K562 (cell line): ENCODE results near the gene KRTAP6-2. TPM values are rescaled to one million over a fixed set of nuclear protein-coding genes. Genes with fewer than 3 reads are reported as not detected.

Source experiments
- ATAC-seq: fragments of 200-7000 bp; cut with Tn5 transposase; 3 replicates; pipeline ENCODE4 v1.9.1; 2020; ENCODE audit warnings: moderate library complexity
- BruUV-seq: library from RNA; stranded (reverse); fragments of 400-500 nt; replicated peaks from 2 replicates; lab custom pipeline; 2021; lab: Mats Ljungman, UMichigan
- CTCF ChIA-PET: fragments of 300-600 bp; formaldehyde crosslinking; extraction: SDS; loops from one replicate; lab custom pipeline; 2021; ENCODE audit warnings: low intra/inter-chr PET ratio; lab: Yijun Ruan, JAX
- POLR2A ChIA-PET: fragments of 300-600, 350-650 bp; sonication (Branson Sonifier 250); formaldehyde crosslinking; extraction: SDS; loops from one replicate; lab custom pipeline; 2021; ENCODE audit warnings: antibody characterized with exemption, inconsistent platforms; lab: Yijun Ruan, JAX
- DNase-seq, 4 experiments: peaks; one replicate each; pipeline versions ENCODE4 v3.0.0 to v3.0.0-alpha.2; 2011 to 2018; ENCODE audit warnings: low spot score in 3 of 4, mixed read lengths in 3 of 4; ENCODE audit errors: extremely low read depth in 1 of 4
- FAIRE-seq: peaks from 2 replicates; lab custom pipeline; 2011; peaks lifted over from hg19 to GRCh38; lab: Jason Lieb, UNC
- H2AFZ ChIP-seq: 2 replicates; pipeline ENCODE4 v1.6.0; 2011; ENCODE audit warnings: low read depth, low read length, control low read depth, inconsistent platforms
- H3K27ac ChIP-seq: fragments of 200-600 bp; 3 replicates; pipeline ENCODE4 v1.8.0; 2011; ENCODE audit warnings: low read depth, mild to moderate bottlenecking, control low read depth, inconsistent platforms, low read length, moderate library complexity, mixed read lengths; ENCODE audit errors: extremely low read depth
- H3K27me3 ChIP-seq, 2 experiments: fragments of 300-600 bp in 1 of 2; 2 replicates in 1 of 2; 3 replicates in 1 of 2; pipeline versions ENCODE4 v1.6.0 to v1.8.0; 2011; ENCODE audit warnings: inconsistent platforms in 2 of 2, low read length in 2 of 2, mild to moderate bottlenecking in 1 of 2, mixed read lengths in 1 of 2, moderate library complexity in 1 of 2; ENCODE audit not compliant: control insufficient read depth in 2 of 2, insufficient read depth in 2 of 2
- H3K36me3 ChIP-seq: fragments of 300-600 bp; 3 replicates; pipeline ENCODE4 v1.8.0; 2011; ENCODE audit warnings: mild to moderate bottlenecking, low read length, inconsistent platforms; ENCODE audit not compliant: control insufficient read depth, insufficient read depth
- H3K4me1 ChIP-seq, 2 experiments: fragments of 200-600 bp in 1 of 2; replicated peaks in 1 of 2; 2 replicates in 1 of 2; 3 replicates in 1 of 2; pipeline versions ENCODE4 v1.5.1 to v1.8.0; 2011; ENCODE audit warnings: inconsistent platforms in 2 of 2, low read length in 2 of 2, mild to moderate bottlenecking in 1 of 2, mixed read lengths in 1 of 2, moderate library complexity in 1 of 2; ENCODE audit not compliant: control insufficient read depth in 2 of 2, insufficient read depth in 2 of 2
- H3K4me2 ChIP-seq: 2 replicates; pipeline ENCODE4 v1.6.1; 2011; ENCODE audit warnings: low read length, control low read depth, inconsistent platforms, mixed read lengths; ENCODE audit not compliant: insufficient read depth
- H3K4me3 ChIP-seq: fragments of 200-600 bp; sonication (generic), shearing (Covaris generic); 2 replicates; pipeline ENCODE4 v1.5.1; 2016; ENCODE audit warnings: control low read depth, inconsistent platforms
- H3K79me2 ChIP-seq: fragments of 200-600 bp; 3 replicates; pipeline ENCODE4 v1.8.0; 2011; ENCODE audit warnings: low read length, inconsistent platforms; ENCODE audit not compliant: control insufficient read depth, insufficient read depth
- H3K9ac ChIP-seq, 2 experiments: 2 replicates each; pipeline versions ENCODE4 v1.6.0 to v1.6.1; 2011; ENCODE audit warnings: low read depth in 2 of 2, low read length in 2 of 2, control low read depth in 1 of 2, inconsistent platforms in 1 of 2, mild to moderate bottlenecking in 1 of 2, mixed read lengths in 1 of 2; ENCODE audit not compliant: insufficient read depth in 1 of 2
- H3K9me1 ChIP-seq: one replicate; pipeline ENCODE4 v1.6.0; 2011; ENCODE audit warnings: inconsistent platforms, mild to moderate bottlenecking, low read length, moderate library complexity; ENCODE audit not compliant: control insufficient read depth, insufficient read depth
- H3K9me3 ChIP-seq: replicated peaks from 2 replicates; pipeline ENCODE4 v1.5.1; 2011; ENCODE audit warnings: low read depth, low read length, inconsistent platforms; ENCODE audit not compliant: control insufficient read depth, insufficient read depth
- H4K20me1 ChIP-seq: replicated peaks from 2 replicates; pipeline ENCODE4 v1.6.1; 2011; ENCODE audit warnings: low read length, inconsistent platforms, mixed read lengths; ENCODE audit not compliant: control insufficient read depth, insufficient read depth
- CSDE1 ChIP-seq, 2 experiments: fragments of 450-650 bp; IDR thresholded peaks; 2 replicates each; pipeline ENCODE4 v1.6.1; 2016; ENCODE audit warnings: mild to moderate bottlenecking in 1 of 2
- JUNB ChIP-seq: fragments of 450-650 bp; formaldehyde crosslinking; conservative IDR thresholded peaks from 2 replicates; pipeline ENCODE4 v1.4.0; 2020; ENCODE audit warnings: mild to moderate bottlenecking
- MAFG ChIP-seq: fragments of 450-650 bp; conservative IDR thresholded peaks from 2 replicates; pipeline ENCODE4 v1.6.1; 2016; ENCODE audit warnings: missing genetic modification characterization, missing compliant biosample characterization
- NR1H2 ChIP-seq: sonication (generic); formaldehyde crosslinking; IDR thresholded peaks from 2 replicates; pipeline ENCODE4 v1.4.0; 2020; ENCODE audit warnings: mild to moderate bottlenecking, missing genetic modification reagents
- RBFOX2 ChIP-seq: fragments of 200-400 bp; formaldehyde crosslinking; IDR thresholded peaks from 2 replicates; pipeline ENCODE4 v1.6.1; 2017; ENCODE audit warnings: low read depth, mild to moderate bottlenecking, low read length, moderate library complexity
- RBM39 ChIP-seq: fragments of 200-400 bp; formaldehyde crosslinking; optimal IDR thresholded peaks from 2 replicates; pipeline ENCODE3; 2018; ENCODE audit warnings: low read depth, low read length
- TAF15 ChIP-seq: fragments of 200-400 bp; formaldehyde crosslinking; IDR thresholded peaks from 2 replicates; pipeline ENCODE4 v1.6.1; 2017; ENCODE audit warnings: mild to moderate bottlenecking, low read depth, low read length, moderate library complexity
- ZNF146 ChIP-seq: IDR thresholded peaks from one replicate; pipeline ENCODE4 v1.6.1; 2018; ENCODE audit warnings: missing compliant biosample characterization; ENCODE audit not compliant: unreplicated experiment
- ZNF316 ChIP-seq: fragments of 450-650 bp; IDR thresholded peaks from 2 replicates; pipeline ENCODE4 v1.6.1; 2016
- ZNF436 ChIP-seq: fragments of 250-450, 450-650 bp; sonication (Bioruptor Pico); formaldehyde crosslinking; IDR thresholded peaks from 2 replicates; pipeline ENCODE4 v1.7.0; 2020; ENCODE audit warnings: mild to moderate bottlenecking
- WGBS: fragments of 100-300 bp; shearing (Covaris generic); methylation state at CpG from one replicate; pipeline ENCODE4 v1.1.6; 2016; ENCODE audit warnings: low coverage, mixed read lengths; ENCODE audit not compliant: insufficient coverage; ENCODE audit errors: missing lambda C conversion rate; 5-methylcytosine and 5-hydroxymethylcytosine counted together
- in situ Hi-C: fragments of 300-500 bp; cut with MboI; formaldehyde crosslinking; loops from 4 replicates; pipeline ENCODE4 v1.15.0; 2018; ENCODE audit warnings: inconsistent platforms, mixed read lengths
- intact Hi-C: fragments of 100-400 bp; cut with micrococcal nuclease; formaldehyde crosslinking; loops from 2 replicates; pipeline ENCODE4 v1.14.2; 2022
- polyA plus RNA-seq, 8 experiments: library from polyadenylated mRNA; depleted of rRNA in 4 of 8; stranded (reverse) in 5 of 8; unstranded in 3 of 8; fragments of >200 nt; fragmentation: Nextera tagmentation in 2 of 8; fragmentation: Illumina TruSeq in 1 of 8; extraction: Ambion mirVana in 2 of 8; extraction: Trizol in 1 of 8; gene quantifications; 2 replicates each; pipeline versions ENCODE4 v1.2.1 to v1.2.3, GENCODE V29; 2011 to 2014; ENCODE audit warnings: inconsistent platforms in 1 of 8, missing spikeins in 1 of 8
- total RNA-seq, 7 experiments: library from RNA; depleted of rRNA in 6 of 7; stranded (reverse); fragments of >200 nt in 6 of 7; fragmentation: Illumina TruSeq in 2 of 7; extraction: Trizol in 2 of 7; gene quantifications; 2 replicates each; pipeline versions ENCODE4 v1.2.1 to v1.2.3, GENCODE V29; 2011 to 2021; ENCODE audit warnings: low replicate concordance in 1 of 7

The KRTAP6-2 gene
- total and polyA plus RNA-seq, 9 of the 15 experiments (the other 6 are each of a cell fraction or from before 2014, with no cell fraction given), result not detected

- POLR2A ChIA-PET, result no interaction called here
- CTCF ChIA-PET, result no interaction called here
- Histone ChIP-seq H3K9ac (no peak within 1 kb of the TSS), H3K79me2 (no peaks in the 10 kb centered on the region), H3K9me3 (peaks cover 5% of the 10 kb centered on the region; the same call in 1 of the 2 replicates), H3K4me2 (no peak within 1 kb of the TSS), H4K20me1 (no peaks in the 10 kb centered on the region), H3K9me1 (no peaks in the 10 kb centered on the region), H2AFZ (no peak within 1 kb of the TSS)
- DNase-seq, result no peak
- intact Hi-C loops, result no loop called here
- WGBS, result 10% methylated on average over 2 of the region's 2 CpGs
- no peak for TF ChIP-seq JUNB (CRISPR knock-in tag)
- TF ChIP-seq ZNF436 (CRISPR knock-in tag), result no peak
- TF ChIP-seq CSDE1 (IDR thresholded peaks at IDR 0.05), result no peak
- TF ChIP-seq RBM39, result no peak
- TF ChIP-seq TAF15, result no peak
- TF ChIP-seq NR1H2, result no peak
- TF ChIP-seq ZNF316, result no peak
- TF ChIP-seq, all 486 proteins: peak for 0
- Histone ChIP-seq H3K36me3 (no peaks in the 10 kb centered on the region), H3K4me3 (no peak within 1 kb of the TSS), H3K27me3 (no peaks in the 10 kb centered on the region), H3K4me1 (no peaks in the 10 kb centered on the region), H3K27ac (no peak within 1 kb of the TSS)
- in situ Hi-C loops, result no loop called here
- FAIRE-seq (no peak), ATAC-seq (no peak)
- no TSS peak for BruUV-seq
Measured at GRCh38 chr21:30613836-30614235, 15.1 kb upstream of the KRTAP6-2 start, which contains the start of gene KRTAP6-1. Gene KRTAP6-1 (minus strand): TSS chr21:30613930. CDS start chr21:30613904, 26 bp downstream.

GRCh38 chr21:30612132-30612531, 13.4 kb upstream of the KRTAP6-2 start:
- Histone ChIP-seq H3K79me2 (no peaks in the 10 kb centered on the region), H3K4me2 (no peak overlapping the region), H2AFZ (no peak overlapping the region), H3K9me3 (peaks cover 5% of the 10 kb centered on the region; the same call in 1 of the 2 replicates), H3K4me1 (no peaks in the 10 kb centered on the region), H3K9ac (no peak overlapping the region), H4K20me1 (no peaks in the 10 kb centered on the region), H3K4me3 (no peak overlapping the region), H3K27me3 (no peaks in the 10 kb centered on the region), H3K9me1 (no peaks in the 10 kb centered on the region), H3K27ac (no peak overlapping the region), H3K36me3 (no peaks in the 10 kb centered on the region)
- POLR2A ChIA-PET, result no interaction called here
- FAIRE-seq (no peak), DNase-seq (no peak), ATAC-seq (no peak)
- 6% methylated on average over 2 of the region's 2 CpGs for WGBS
- intact Hi-C loops (no loop called here), in situ Hi-C loops (no loop called here)
- no TSS peak for BruUV-seq
- CTCF ChIA-PET, result no interaction called here
- TF ChIP-seq RBFOX2 (no peak), ZNF146 (CRISPR knock-in tag) (no peak), MAFG (tag) (no peak)
